Kidney epithelial cell (primary cell): ENCODE measurements around the gene FBLN2. TPM values are rescaled to one million over a fixed set of nuclear protein-coding genes. Genes with fewer than 3 reads are reported as not detected.
"Not testable (repeated sequence)": the region's sequence is repeated elsewhere in the genome, so short reads cannot be mapped to it uniquely, and the experiment has no call there.

Experiments
- DNase-seq: peaks from one replicate; pipeline ENCODE4 v3.0.0-alpha.2; 2010; ENCODE audit warnings: low read depth
- H3K27me3 ChIP-seq: 2 replicates; pipeline ENCODE4 v1.6.0; 2011; ENCODE audit warnings: low read length; ENCODE audit not compliant: control insufficient read depth, insufficient read depth
- H3K36me3 ChIP-seq: 2 replicates; pipeline ENCODE4 v1.5.1; 2011; ENCODE audit warnings: low read length; ENCODE audit not compliant: control insufficient read depth, insufficient read depth
- H3K4me3 ChIP-seq: 2 replicates; pipeline ENCODE4 v1.5.1; 2011; ENCODE audit warnings: low read depth, mild to moderate bottlenecking, control low read depth, low read length
- total RNA-seq: library from RNA; depleted of rRNA; stranded (reverse); fragments of >200 nt; gene quantifications from 2 replicates; pipeline ENCODE4 v1.2.3, GENCODE V29; 2015
- TF ChIP-seq, protein P1 (sequence below): IDR thresholded peaks from 2 replicates; pipeline ENCODE4 v1.5.1; 2011; ENCODE audit warnings: mild to moderate bottlenecking, moderate library complexity, low read length, control low read depth, inconsistent platforms; ENCODE audit not compliant: insufficient read depth, poor library complexity, severe bottlenecking

FBLN2 gene
- total RNA-seq, 1 donor from 2014 or later = 6.7 TPM

DNA sequence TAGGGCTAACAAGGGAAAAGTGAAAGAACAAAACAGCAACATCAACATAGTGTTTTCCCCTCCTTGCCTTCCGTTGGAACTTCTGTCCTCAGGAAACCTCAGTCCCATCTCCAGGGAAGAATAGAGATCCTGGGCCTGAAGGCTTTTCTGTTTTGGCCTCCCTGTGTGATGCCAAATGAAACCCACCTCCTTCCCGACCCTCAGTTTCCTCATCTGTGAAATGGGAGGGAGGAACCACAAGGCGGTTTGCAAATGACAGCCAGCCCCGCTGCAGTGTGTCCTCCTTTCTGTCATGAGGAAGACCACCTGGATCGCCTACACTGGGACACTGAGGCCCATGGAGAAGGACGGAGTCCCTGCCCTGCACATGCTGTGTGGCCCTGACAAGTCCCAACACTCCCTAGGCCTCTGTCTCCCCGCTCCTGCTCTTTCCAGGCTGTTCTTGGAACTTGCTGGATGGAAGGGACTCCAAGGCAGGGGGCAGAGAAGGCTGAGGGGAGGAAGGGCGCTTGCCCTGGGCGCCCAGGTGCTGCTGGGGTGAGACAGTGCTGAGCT is 28.5 kb upstream of the FBLN2 start:
- H3K36me3 ChIP-seq = no peaks in the 10 kb centered on the region
- TF ChIP-seq, protein P1, sequence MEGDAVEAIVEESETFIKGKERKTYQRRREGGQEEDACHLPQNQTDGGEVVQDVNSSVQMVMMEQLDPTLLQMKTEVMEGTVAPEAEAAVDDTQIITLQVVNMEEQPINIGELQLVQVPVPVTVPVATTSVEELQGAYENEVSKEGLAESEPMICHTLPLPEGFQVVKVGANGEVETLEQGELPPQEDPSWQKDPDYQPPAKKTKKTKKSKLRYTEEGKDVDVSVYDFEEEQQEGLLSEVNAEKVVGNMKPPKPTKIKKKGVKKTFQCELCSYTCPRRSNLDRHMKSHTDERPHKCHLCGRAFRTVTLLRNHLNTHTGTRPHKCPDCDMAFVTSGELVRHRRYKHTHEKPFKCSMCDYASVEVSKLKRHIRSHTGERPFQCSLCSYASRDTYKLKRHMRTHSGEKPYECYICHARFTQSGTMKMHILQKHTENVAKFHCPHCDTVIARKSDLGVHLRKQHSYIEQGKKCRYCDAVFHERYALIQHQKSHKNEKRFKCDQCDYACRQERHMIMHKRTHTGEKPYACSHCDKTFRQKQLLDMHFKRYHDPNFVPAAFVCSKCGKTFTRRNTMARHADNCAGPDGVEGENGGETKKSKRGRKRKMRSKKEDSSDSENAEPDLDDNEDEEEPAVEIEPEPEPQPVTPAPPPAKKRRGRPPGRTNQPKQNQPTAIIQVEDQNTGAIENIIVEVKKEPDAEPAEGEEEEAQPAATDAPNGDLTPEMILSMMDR = no peak
- no peak for DNase-seq
- peaks cover 5% of the 10 kb centered on the region for H3K27me3 ChIP-seq
- H3K4me3 ChIP-seq = no peak overlapping the region

- H3K27me3 ChIP-seq = peaks cover 3% of the 10 kb centered on the region
- DNase-seq = no peak
- H3K4me3 ChIP-seq = no peak overlapping the region
- TF ChIP-seq, protein P1 = no peak
- no peaks in the 10 kb centered on the region for H3K36me3 ChIP-seq
Measured at GRCh38 chr3:13521309-13521708, 27.6 kb upstream of the FBLN2 start.

DNA sequence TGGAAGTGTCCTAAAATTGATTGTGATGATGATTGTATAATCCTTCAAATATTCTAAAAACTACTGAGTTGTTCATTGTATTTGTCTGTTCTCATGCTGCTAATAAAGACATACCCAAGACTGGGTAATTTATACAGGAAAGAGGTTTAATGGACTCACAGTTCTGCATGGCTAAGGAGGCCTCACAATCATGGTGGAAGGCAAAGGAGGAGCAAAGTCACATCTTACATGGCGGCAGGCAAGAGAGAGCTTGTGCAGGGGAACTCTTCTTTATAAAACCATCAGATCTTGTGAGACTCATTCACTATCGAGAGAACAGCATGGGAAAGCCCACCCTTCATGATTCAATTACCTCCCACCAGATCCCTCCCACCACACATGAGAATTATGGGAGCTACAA is 27.2 kb upstream of the FBLN2 start:
- not testable (repeated sequence) for H3K4me3 ChIP-seq, H3K27me3 ChIP-seq, DNase-seq, H3K36me3 ChIP-seq

- Histone ChIP-seq H3K27me3 (peaks cover 2% of the 10 kb centered on the region), H3K4me3 (no peak overlapping the region), H3K36me3 (no peaks in the 10 kb centered on the region)
- TF ChIP-seq, protein P1 = no peak
- DNase-seq = no peak
Measured at GRCh38 chr3:13522236-13522635, 26.7 kb upstream of the FBLN2 start.

- Histone ChIP-seq H3K27me3 (peaks cover 4% of the 10 kb centered on the region), H3K4me3 (no peak overlapping the region), H3K36me3 (no peaks in the 10 kb centered on the region)
- TF ChIP-seq, protein P1 = no peak
- no peak for DNase-seq
Measured at GRCh38 chr3:13524979-13525669, 23.8 kb upstream of the FBLN2 start.

GRCh38 chr3:13525827-13526625 is 22.9 kb upstream of the FBLN2 start:
- no peaks in the 10 kb centered on the region for H3K36me3 ChIP-seq
- no peak overlapping the region for H3K4me3 ChIP-seq
- TF ChIP-seq, protein P1 = no peak
- peaks cover 4% of the 10 kb centered on the region for H3K27me3 ChIP-seq
- DNase-seq = no peak
